ENCODE measurements around the gene SLC4A7.

Gene SLC4A7

DNA sequence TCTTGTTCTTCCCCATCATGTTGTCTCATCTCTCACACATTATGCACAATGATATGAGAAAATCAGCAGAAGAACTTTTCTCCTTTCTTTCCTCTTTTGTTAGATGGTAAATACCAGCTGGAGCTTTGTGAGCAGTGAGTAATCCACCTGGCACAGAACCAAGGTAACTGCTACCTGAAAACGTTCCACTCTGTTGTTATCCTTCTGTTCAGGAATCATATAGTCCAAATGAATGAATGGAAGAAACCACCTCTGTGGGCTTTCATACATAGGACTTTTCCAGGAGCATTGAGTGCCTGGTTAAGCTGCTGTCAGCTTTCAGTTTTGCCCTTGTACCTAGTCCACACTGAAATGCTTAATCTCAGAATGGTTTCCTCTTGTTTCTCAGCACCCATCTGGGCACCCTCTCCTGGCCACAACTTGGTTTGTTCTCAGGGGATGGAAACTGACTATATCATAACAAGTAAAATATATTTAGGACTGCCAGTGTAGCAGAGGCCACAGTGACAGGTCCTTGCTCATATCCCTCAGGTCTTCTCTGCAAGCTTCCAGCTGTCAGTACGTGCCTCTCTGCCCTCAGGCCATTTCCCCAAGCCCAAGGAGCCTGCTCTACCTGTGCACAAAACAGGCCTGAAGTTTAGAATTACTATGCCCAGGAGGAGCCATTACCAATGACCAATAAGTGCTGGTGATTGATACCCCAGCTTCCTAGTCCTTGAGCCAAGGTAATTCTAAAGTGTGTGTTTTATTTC is 23.5 kb upstream of the SLC4A7 start:
- POLR2A ChIA-PET, result no interaction called here
- TF ChIP-seq BCL11A (tag by site-specific recombination; IDR thresholded peaks at IDR 0.05; ENCODE audit: low read depth), result no peak
- TF ChIP-seq, protein P1, sequence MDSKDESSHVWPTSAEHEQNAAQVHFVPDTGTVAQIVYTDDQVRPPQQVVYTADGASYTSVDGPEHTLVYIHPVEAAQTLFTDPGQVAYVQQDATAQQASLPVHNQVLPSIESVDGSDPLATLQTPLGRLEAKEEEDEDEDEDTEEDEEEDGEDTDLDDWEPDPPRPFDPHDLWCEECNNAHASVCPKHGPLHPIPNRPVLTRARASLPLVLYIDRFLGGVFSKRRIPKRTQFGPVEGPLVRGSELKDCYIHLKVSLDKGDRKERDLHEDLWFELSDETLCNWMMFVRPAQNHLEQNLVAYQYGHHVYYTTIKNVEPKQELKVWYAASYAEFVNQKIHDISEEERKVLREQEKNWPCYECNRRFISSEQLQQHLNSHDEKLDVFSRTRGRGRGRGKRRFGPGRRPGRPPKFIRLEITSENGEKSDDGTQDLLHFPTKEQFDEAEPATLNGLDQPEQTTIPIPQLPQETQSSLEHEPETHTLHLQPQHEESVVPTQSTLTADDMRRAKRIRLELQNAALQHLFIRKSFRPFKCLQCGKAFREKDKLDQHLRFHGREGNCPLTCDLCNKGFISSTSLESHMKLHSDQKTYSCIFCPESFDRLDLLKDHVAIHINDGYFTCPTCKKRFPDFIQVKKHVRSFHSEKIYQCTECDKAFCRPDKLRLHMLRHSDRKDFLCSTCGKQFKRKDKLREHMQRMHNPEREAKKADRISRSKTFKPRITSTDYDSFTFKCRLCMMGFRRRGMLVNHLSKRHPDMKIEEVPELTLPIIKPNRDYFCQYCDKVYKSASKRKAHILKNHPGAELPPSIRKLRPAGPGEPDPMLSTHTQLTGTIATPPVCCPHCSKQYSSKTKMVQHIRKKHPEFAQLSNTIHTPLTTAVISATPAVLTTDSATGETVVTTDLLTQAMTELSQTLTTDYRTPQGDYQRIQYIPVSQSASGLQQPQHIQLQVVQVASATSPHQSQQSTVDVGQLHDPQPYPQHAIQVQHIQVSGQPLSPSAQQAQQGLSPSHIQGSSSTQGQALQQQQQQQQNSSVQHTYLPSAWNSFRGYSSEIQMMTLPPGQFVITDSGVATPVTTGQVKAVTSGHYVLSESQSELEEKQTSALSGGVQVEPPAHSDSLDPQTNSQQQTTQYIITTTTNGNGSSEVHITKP (tag by site-specific recombination; IDR thresholded peaks at IDR 0.05), result peak; percentile 49
- CTCF ChIA-PET, result no interaction called here

DNA sequence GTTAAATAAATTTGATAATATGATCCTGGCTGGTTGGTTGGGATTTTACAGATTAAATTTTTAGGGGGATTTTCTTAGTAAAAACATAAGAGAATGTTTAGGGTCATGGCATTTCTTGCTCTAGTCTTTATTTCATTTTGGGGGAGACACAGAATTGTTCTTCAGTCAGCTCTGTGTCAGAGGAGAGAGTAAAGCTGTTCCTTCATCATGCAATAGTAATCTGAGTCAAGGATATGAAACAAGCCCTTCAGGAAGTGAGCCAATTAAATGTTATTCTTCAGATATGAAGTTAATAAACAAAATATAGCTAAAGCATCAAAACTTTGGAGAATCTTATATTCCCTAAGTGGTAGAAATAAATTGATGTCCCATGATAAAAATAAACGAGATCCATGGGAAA is 22.9 kb upstream of the SLC4A7 start:
- TF ChIP-seq ZNF416 (tag by site-specific recombination; IDR thresholded peaks at IDR 0.05), result no peak
- TF ChIP-seq SP2 (tag by site-specific recombination; IDR thresholded peaks at IDR 0.05), result no peak
- no peak for TF ChIP-seq ZNF311 (tag by site-specific recombination; IDR thresholded peaks at IDR 0.05; ENCODE audit: borderline replicate concordance)
- no peak for TF ChIP-seq ZNF138 (tag by site-specific recombination; IDR thresholded peaks at IDR 0.05; ENCODE audit: borderline replicate concordance)
- TF ChIP-seq ZNF76 (tag by site-specific recombination; IDR thresholded peaks at IDR 0.05; ENCODE audit: borderline replicate concordance, low read depth), result no peak
- TF ChIP-seq, protein P2, sequence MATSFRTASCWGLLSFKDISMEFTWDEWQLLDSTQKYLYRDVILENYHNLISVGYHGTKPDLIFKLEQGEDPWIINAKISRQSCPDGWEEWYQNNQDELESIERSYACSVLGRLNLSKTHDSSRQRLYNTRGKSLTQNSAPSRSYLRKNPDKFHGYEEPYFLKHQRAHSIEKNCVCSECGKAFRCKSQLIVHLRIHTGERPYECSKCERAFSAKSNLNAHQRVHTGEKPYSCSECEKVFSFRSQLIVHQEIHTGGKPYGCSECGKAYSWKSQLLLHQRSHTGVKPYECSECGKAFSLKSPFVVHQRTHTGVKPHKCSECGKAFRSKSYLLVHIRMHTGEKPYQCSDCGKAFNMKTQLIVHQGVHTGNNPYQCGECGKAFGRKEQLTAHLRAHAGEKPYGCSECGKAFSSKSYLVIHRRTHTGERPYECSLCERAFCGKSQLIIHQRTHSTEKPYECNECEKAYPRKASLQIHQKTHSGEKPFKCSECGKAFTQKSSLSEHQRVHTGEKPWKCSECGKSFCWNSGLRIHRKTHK (tag by site-specific recombination; IDR thresholded peaks at IDR 0.05), result no peak
- TF ChIP-seq ZIC2 (tag by site-specific recombination; IDR thresholded peaks at IDR 0.05), result no peak
- no peak for TF ChIP-seq KLF1 (tag by site-specific recombination; IDR thresholded peaks at IDR 0.05)
- TF ChIP-seq ZSCAN30 (tag by site-specific recombination; IDR thresholded peaks at IDR 0.05), result no peak
- no peak for TF ChIP-seq ZBTB8A (tag by site-specific recombination; IDR thresholded peaks at IDR 0.05)
- TF ChIP-seq KLF8 (tag by site-specific recombination; IDR thresholded peaks at IDR 0.05), result no peak
- TF ChIP-seq ZNF37A (tag by site-specific recombination; IDR thresholded peaks at IDR 0.05), result no peak
- TF ChIP-seq, protein P3, sequence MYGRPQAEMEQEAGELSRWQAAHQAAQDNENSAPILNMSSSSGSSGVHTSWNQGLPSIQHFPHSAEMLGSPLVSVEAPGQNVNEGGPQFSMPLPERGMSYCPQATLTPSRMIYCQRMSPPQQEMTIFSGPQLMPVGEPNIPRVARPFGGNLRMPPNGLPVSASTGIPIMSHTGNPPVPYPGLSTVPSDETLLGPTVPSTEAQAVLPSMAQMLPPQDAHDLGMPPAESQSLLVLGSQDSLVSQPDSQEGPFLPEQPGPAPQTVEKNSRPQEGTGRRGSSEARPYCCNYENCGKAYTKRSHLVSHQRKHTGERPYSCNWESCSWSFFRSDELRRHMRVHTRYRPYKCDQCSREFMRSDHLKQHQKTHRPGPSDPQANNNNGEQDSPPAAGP (tag by site-specific recombination; IDR thresholded peaks at IDR 0.05), result no peak
- no peak for TF ChIP-seq SP7 (tag by site-specific recombination; IDR thresholded peaks at IDR 0.05)
- Histone ChIP-seq H3K9me3 (ENCODE audit: control insufficient read depth, insufficient read depth, low read depth, low read length) (no peaks in the 10 kb centered on the region), H3K36me3 (ENCODE audit: control insufficient read depth in 2 of 2, insufficient read depth in 1 of 2, low read length in 2 of 2) (no peaks in the 10 kb centered on the region), H3K27ac (ENCODE audit: extremely low read depth, low read depth, low read length) (no peak overlapping the region), H3K4me1 (ENCODE audit: control insufficient read depth, insufficient read depth, low read length) (no peaks in the 10 kb centered on the region), H3K4me3 (ENCODE audit: low read depth, low read length) (no peak overlapping the region)
- POLR2A ChIA-PET, result no interaction called here
- CTCF ChIA-PET, result no interaction called here

More for the DNA sequence above, 23.5 kb upstream of the SLC4A7 start:
- H3K9me3 ChIP-seq (ENCODE audit: control insufficient read depth, insufficient read depth, low read depth, low read length), result no peaks in the 10 kb centered on the region
- H3K36me3 ChIP-seq (ENCODE audit: control insufficient read depth in 2 of 2, insufficient read depth in 1 of 2, low read length in 2 of 2), result no peaks in the 10 kb centered on the region
- no peak overlapping the region for H3K27ac ChIP-seq (ENCODE audit: extremely low read depth, low read depth, low read length)
- H3K4me3 ChIP-seq (ENCODE audit: low read depth, low read length), result no peak overlapping the region
- H3K4me1 ChIP-seq (ENCODE audit: control insufficient read depth, insufficient read depth, low read length), result no peaks in the 10 kb centered on the region
